Measurements from ENCODE around the gene TSSK6.

DNA sequence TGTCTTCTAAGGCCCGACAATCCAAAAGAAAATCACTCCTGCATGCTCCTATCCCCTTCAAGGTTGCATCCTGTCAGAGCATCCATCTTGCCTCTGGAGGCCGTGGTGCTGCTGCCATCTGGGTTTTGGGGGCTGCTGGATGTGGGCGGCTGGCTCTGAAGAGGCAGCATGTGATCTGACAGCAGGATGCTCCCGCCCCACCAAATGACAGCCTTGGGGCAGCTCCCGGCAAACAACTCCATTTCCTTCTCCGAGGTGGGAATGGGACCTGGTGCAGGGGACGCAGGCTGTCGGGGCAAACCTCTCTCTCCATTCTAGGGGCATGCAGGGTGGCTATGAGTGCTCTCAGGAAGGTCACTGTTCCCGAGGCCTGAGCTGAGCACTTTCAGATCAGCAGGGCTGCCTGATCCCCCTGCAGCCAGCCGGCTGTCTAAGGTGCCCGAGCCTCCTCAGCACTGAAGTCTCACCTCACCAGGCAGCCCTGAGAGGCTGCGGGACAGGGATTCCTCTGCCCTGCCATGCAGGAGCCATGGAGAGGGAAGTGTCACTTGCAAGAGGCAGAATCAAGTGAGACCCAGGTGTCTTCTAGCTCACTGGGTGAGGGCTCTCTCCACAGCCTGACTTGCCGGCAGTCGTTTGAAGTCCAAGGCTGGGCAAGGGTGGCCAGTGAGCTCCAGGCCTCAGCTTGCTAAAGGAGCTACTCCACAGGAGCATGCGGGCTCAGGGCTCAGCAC lies 28.8 kb downstream of the TSSK6 start:
- TF ChIP-seq NFRKB (IDR thresholded peaks at IDR 0.05), result no peak
- no peak for TF ChIP-seq SP1 (IDR thresholded peaks at IDR 0.05)
- no peak for TF ChIP-seq ZNF384 (IDR thresholded peaks at IDR 0.05)
- no peak for TF ChIP-seq SUZ12 (IDR thresholded peaks at IDR 0.05)
- TF ChIP-seq ARNT (IDR thresholded peaks at IDR 0.05), result no peak
- TF ChIP-seq TARDBP (IDR thresholded peaks at IDR 0.05), result no peak
- TF ChIP-seq BHLHE40 (IDR thresholded peaks at IDR 0.05; ENCODE audit: borderline replicate concordance), result no peak
- no peak for TF ChIP-seq FOXA1 (IDR thresholded peaks at IDR 0.05)
- no peak for TF ChIP-seq L3MBTL2 (conservative IDR thresholded peaks at IDR 0.05)
- TF ChIP-seq ELF4 (IDR thresholded peaks at IDR 0.05), result no peak
- TF ChIP-seq CTBP1 (IDR thresholded peaks at IDR 0.05; ENCODE audit: borderline replicate concordance), result no peak
- TF ChIP-seq HDGF (IDR thresholded peaks at IDR 0.05; ENCODE audit: borderline replicate concordance), result no peak

Measured in HEK293T (cell line).